AG09319 (cell line): Measurements from ENCODE around the gene NFASC.

Experiments used
- DNase-seq: peaks from one replicate; pipeline ENCODE4 v3.0.0-alpha.2; 2010; ENCODE audit warnings: low read depth; ENCODE audit errors: extremely low read depth
- TF ChIP-seq, protein P1 (sequence below): IDR thresholded peaks from 2 replicates; pipeline ENCODE4 v1.5.1; 2011; ENCODE audit warnings: low read depth, mild to moderate bottlenecking, inconsistent platforms, low read length, moderate library complexity

Gene NFASC

DNA sequence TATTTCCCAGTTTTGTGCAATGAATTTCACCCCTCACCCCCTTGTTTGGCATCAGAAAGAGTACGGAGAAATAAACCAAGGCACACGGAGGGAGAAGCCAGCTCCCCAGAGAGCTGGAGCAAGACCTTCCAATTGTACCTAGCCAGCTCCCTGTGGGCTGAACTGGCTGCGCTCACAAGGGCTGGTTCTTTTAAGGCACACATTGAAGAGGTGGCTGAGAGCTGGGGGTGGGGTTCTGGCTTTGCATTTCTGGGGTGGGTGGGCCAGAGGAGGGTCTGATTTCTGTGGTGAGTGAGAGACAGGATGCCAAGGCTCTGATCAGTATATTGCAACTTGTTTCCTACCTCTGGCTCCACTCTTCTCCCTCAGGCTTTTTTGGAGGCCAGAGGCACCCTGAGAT, 39.5 kb upstream of the NFASC start:
- no peak for DNase-seq
- TF ChIP-seq, protein P1, sequence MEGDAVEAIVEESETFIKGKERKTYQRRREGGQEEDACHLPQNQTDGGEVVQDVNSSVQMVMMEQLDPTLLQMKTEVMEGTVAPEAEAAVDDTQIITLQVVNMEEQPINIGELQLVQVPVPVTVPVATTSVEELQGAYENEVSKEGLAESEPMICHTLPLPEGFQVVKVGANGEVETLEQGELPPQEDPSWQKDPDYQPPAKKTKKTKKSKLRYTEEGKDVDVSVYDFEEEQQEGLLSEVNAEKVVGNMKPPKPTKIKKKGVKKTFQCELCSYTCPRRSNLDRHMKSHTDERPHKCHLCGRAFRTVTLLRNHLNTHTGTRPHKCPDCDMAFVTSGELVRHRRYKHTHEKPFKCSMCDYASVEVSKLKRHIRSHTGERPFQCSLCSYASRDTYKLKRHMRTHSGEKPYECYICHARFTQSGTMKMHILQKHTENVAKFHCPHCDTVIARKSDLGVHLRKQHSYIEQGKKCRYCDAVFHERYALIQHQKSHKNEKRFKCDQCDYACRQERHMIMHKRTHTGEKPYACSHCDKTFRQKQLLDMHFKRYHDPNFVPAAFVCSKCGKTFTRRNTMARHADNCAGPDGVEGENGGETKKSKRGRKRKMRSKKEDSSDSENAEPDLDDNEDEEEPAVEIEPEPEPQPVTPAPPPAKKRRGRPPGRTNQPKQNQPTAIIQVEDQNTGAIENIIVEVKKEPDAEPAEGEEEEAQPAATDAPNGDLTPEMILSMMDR = no peak

DNA sequence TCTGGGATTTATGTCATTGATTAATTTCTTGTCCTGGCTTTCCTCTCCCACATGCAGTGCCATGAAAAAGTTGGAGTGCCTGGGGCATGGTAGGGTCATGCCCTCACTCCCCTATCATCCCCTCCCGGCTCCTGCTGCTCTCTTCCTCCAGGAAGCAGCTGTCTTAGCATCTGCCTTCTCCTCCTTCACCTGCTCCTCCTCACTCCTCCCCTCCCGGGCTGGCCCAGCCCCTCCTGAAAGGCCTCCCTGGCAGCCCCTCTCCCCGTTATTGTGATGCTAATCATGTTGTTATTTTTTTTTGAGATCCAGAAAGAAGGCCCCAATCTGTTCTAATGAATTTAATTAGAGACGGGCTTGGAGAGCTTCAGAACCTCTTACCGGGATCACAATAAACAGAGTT, 36.3 kb upstream of the NFASC start:
- DNase-seq = no peak
- TF ChIP-seq, protein P1 = no peak

DNA sequence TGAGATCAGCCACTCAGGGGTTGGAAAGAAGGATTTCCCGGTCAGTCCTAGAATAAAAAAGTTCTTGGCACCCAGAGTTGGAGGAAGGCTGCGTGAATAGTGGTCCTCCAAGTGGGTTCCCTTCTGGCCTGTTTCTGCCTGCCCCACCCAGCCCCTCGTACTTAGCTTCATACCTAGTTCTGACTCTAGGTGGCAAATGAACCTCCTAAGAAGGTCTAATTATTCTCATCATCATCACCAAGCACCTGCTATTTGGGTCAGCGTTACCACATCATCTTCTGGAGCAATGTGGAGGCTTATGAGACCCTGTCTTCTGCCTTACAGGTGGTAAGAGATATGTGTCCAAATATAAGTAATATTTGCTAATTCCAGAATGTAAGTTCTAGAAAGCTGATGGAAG, 35.9 kb upstream of the NFASC start:
- no peak for DNase-seq
- TF ChIP-seq, protein P1 = no peak

DNA sequence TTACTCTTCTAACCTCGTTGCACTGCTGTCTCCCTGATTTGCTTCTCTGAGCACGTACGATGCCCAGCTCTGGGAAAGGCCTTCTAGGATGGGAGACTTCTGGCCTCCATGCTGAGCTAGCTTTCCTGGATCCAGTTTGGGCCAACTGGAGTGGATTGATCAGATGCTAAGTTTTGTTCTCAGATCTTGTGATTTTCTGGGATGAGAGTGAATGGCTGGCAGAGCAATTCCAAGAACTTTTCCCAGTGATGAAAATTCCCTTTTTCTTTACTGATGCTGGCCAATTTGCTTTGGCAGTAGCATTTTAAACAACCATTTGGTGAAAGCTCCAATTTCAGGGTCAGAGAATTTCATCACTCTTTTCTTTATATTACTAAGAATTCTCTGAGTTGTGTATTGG, 34.9 kb upstream of the NFASC start:
- TF ChIP-seq, protein P1 = no peak
- no peak for DNase-seq

DNA sequence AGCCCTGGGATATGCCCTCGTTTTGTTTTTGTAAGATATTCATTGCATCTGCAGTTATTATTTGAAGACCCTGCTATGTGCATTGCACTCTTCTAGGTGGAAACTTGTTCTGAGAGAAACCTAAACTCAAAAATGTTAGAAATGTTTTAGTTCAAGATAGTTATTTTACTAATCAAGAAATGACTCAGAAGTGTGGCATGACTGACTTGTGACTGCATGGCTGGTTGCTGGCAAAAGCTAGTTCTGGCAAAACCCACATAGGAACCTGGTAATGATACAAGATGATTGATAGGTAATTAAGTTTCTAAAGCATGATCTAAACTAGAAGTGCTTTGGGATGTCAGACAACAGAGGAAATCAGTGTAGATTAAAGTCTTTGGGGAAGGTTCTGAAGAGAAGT, 33.8 kb upstream of the NFASC start:
- DNase-seq = no peak
- TF ChIP-seq, protein P1 = no peak

- peak; percentile 32 for DNase-seq
- TF ChIP-seq, protein P1 = no peak
Observed at GRCh38 chr1:204837440-204838084, 33.1 kb upstream of the NFASC start.

DNA sequence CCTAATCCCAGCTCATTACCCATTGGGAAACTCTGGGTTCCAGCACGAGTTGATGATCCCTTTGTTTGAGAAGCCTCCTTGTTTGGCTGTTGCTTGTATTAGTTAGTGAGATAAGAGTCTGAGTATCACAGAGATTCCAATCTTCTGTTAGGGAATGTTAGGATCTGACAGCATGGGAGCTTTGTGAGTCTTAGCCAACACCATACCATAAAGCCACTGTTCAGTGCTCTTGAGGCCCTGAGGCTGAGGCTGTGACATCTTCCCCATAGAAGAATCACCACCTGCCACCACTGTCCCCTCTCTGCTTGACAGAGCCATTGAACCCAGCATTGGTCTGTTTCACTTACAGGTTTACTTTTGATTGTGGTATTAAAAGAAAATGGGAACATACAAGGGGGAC, 29.3 kb upstream of the NFASC start:
- TF ChIP-seq, protein P1 = no peak
- DNase-seq = no peak
